Cerebellar cortex (tissue), 1 donor: ENCODE results near the gene IL1RAP.
"Not testable (repeated sequence)": the region's sequence is repeated elsewhere in the genome, so short reads cannot be mapped to it uniquely, and the experiment has no call there.

Experiments
- DNase-seq: peaks from one replicate; pipeline ENCODE4 v3.0.0-alpha.2; 2015; ENCODE audit warnings: low spot score

The IL1RAP gene

GRCh38 chr3:190506271-190506670 lies 7.6 kb upstream of the IL1RAP start:
- no peak for DNase-seq

- DNase-seq: no peak
Measured at GRCh38 chr3:190512666-190513065, 1.2 kb upstream of the IL1RAP start.

- DNase-seq: peak; percentile 35
Measured at GRCh38 chr3:190514413-190515153, 698 bp downstream of the IL1RAP start.

- no peak for DNase-seq
Measured at GRCh38 chr3:190516416-190516815, 2.5 kb downstream of the IL1RAP start.

- no peak for DNase-seq
Measured at GRCh38 chr3:190517687-190518086, 3.8 kb downstream of the IL1RAP start.

- DNase-seq: not testable (repeated sequence)
Measured at GRCh38 chr3:190518531-190518930, 4.6 kb downstream of the IL1RAP start.

- no peak for DNase-seq
Measured at GRCh38 chr3:190519886-190520285, 6.0 kb downstream of the IL1RAP start.

GRCh38 chr3:190521998-190522397 lies 8.1 kb downstream of the IL1RAP start:
- no peak for DNase-seq

- no peak for DNase-seq
Measured at GRCh38 chr3:190522621-190523222, 8.8 kb downstream of the IL1RAP start.

GRCh38 chr3:190524942-190525341 lies 11.1 kb downstream of the IL1RAP start:
- DNase-seq: no peak

GRCh38 chr3:190525634-190526033 lies 11.7 kb downstream of the IL1RAP start:
- DNase-seq: no peak

GRCh38 chr3:190526787-190527762 lies 13.2 kb downstream of the IL1RAP start:
- no peak for DNase-seq

GRCh38 chr3:190528706-190529105 lies 14.8 kb downstream of the IL1RAP start:
- DNase-seq: no peak

- DNase-seq: no peak
Measured at GRCh38 chr3:190531406-190531805, 17.5 kb downstream of the IL1RAP start.

- DNase-seq: no peak
Measured at GRCh38 chr3:190532731-190533203, 18.9 kb downstream of the IL1RAP start.

- no peak for DNase-seq
Measured at GRCh38 chr3:190533511-190534281, 19.8 kb downstream of the IL1RAP start.

- no peak for DNase-seq
Measured at GRCh38 chr3:190534386-190534785, 20.5 kb downstream of the IL1RAP start.

- no peak for DNase-seq
Measured at GRCh38 chr3:190534986-190535385, 21.1 kb downstream of the IL1RAP start.

- DNase-seq: no peak
Measured at GRCh38 chr3:190537146-190537545, 23.3 kb downstream of the IL1RAP start.

GRCh38 chr3:190538288-190538687 lies 24.4 kb downstream of the IL1RAP start:
- DNase-seq: no peak

GRCh38 chr3:190539526-190539925 lies 25.6 kb downstream of the IL1RAP start:
- DNase-seq: no peak

GRCh38 chr3:190541008-190541407 lies 27.1 kb downstream of the IL1RAP start:
- DNase-seq: no peak
